GM23338 (cell line): ENCODE results near the gene GPATCH8.

Experiments used
- CREB1 ChIP-seq: fragments of 250-450 bp; sonication (Bioruptor Pico); IDR thresholded peaks from 2 replicates; pipeline ENCODE4 v1.5.0; 2020; ENCODE audit warnings: low read depth, mild to moderate bottlenecking, moderate library complexity
- CTCF ChIP-seq, 2 experiments: fragments of 200-600 bp in 1 of 2; sonication (generic) in 1 of 2; conservative IDR thresholded peaks; 2 replicates each; pipeline versions ENCODE4 v1.5.1 to v1.6.1; 2016 to 2017; ENCODE audit warnings: antibody characterized with exemption in 2 of 2, low read depth in 2 of 2, mild to moderate bottlenecking in 2 of 2, moderate library complexity in 1 of 2
- ETS1 ChIP-seq: IDR thresholded peaks from 2 replicates; pipeline ENCODE4 v1.6.1; 2016; ENCODE audit warnings: antibody characterized with exemption
- EZH2 ChIP-seq: fragments of 200-600 bp; sonication (generic); IDR thresholded peaks from one replicate; pipeline ENCODE4 v1.8.0; 2017; ENCODE audit warnings: antibody characterized with exemption, mild to moderate bottlenecking, low read depth; ENCODE audit not compliant: unreplicated experiment
- EZH2phosphoT487 ChIP-seq: fragments of 200-600 bp; sonication (generic); IDR thresholded peaks from one replicate; pipeline ENCODE4 v1.8.1; 2018; ENCODE audit warnings: antibody characterized with exemption; ENCODE audit not compliant: unreplicated experiment
- JUNB ChIP-seq: IDR thresholded peaks from one replicate; pipeline ENCODE4 v1.6.1; 2016; ENCODE audit warnings: antibody characterized with exemption; ENCODE audit not compliant: unreplicated experiment
- NANOG ChIP-seq: IDR thresholded peaks from 2 replicates; pipeline ENCODE4 v1.6.1; 2016; ENCODE audit warnings: antibody characterized with exemption, borderline replicate concordance
- POLR2AphosphoS5 ChIP-seq: IDR thresholded peaks from 2 replicates; pipeline ENCODE4 v1.6.1; 2016; ENCODE audit warnings: antibody characterized with exemption, low read depth
- REST ChIP-seq: IDR thresholded peaks from one replicate; pipeline ENCODE4 v1.6.1; 2018; ENCODE audit warnings: antibody characterized with exemption; ENCODE audit not compliant: unreplicated experiment
- STAT1 ChIP-seq: IDR thresholded peaks from one replicate; pipeline ENCODE4 v1.6.1; 2016; ENCODE audit warnings: antibody characterized with exemption; ENCODE audit not compliant: unreplicated experiment
- ZNF114 ChIP-seq: fragments of 250-450 bp; sonication (Bioruptor Pico); IDR thresholded peaks from 2 replicates; pipeline ENCODE4 v1.5.0; 2020; ENCODE audit warnings: mild to moderate bottlenecking, moderate library complexity

- no peak for TF ChIP-seq EZH2
- TF ChIP-seq CTCF (conservative IDR thresholded peaks at IDR 0.05; ENCODE audit: low read depth in 2 of 2), result no peak
- no peak for TF ChIP-seq REST
- TF ChIP-seq POLR2AphosphoS5, result no peak
- TF ChIP-seq EZH2phosphoT487, result no peak
- no peak for TF ChIP-seq CREB1 (CRISPR knock-in tag)
- no peak for TF ChIP-seq ETS1
- no peak for TF ChIP-seq ZNF114
- TF ChIP-seq JUNB, result no peak
- no peak for TF ChIP-seq STAT1
- TF ChIP-seq NANOG, result no peak
Measured at GRCh38 chr17:44543905-44544523, 40.8 kb upstream of the GPATCH8 start.
